Smooth muscle cell (in vitro differentiated cells): ENCODE results near the gene INO80. TPM values are rescaled to one million over a fixed set of nuclear protein-coding genes. Genes with fewer than 3 reads are reported as not detected.

Experiments
- DNase-seq: peaks from one replicate; lab custom pipeline; 2025; ENCODE audit not compliant: unreplicated experiment; lab: John Stamatoyannopoulos, UW
- H2AFZ ChIP-seq: fragments of 200-600 bp; sonication (generic); 2 replicates; pipeline ENCODE4 v1.6.0; 2016; ENCODE audit warnings: antibody characterized with exemption, low read depth, mild to moderate bottlenecking
- H3F3A ChIP-seq: fragments of 200-600 bp; sonication (generic); 2 replicates; pipeline ENCODE4 v1.6.0; 2017; ENCODE audit warnings: antibody characterized with exemption, low read depth
- H3K27ac ChIP-seq: fragments of 200-600 bp; sonication (generic); 2 replicates; pipeline ENCODE4 v1.5.1; 2016; ENCODE audit warnings: low read depth, mild to moderate bottlenecking
- H3K27me3 ChIP-seq: fragments of 200-600 bp; sonication (generic); 2 replicates; pipeline ENCODE4 v1.6.1; 2016; ENCODE audit warnings: low read depth, mild to moderate bottlenecking
- H3K36me3 ChIP-seq: fragments of 200-600 bp; sonication (generic); 2 replicates; pipeline ENCODE4 v1.5.1; 2016; ENCODE audit warnings: low read depth
- H3K4me1 ChIP-seq: fragments of 200-600 bp; sonication (generic); 2 replicates; pipeline ENCODE4 v1.5.1; 2016; ENCODE audit warnings: low read depth
- H3K4me2 ChIP-seq: fragments of 200-600 bp; sonication (generic); 2 replicates; pipeline ENCODE4 v1.6.0; 2016; ENCODE audit warnings: mild to moderate bottlenecking
- H3K4me3 ChIP-seq: fragments of 200-600 bp; sonication (generic); 2 replicates; pipeline ENCODE4 v1.5.1; 2016; ENCODE audit warnings: mild to moderate bottlenecking
- H3K79me2 ChIP-seq: fragments of 200-600 bp; sonication (generic); 2 replicates; pipeline ENCODE4 v1.6.0; 2016; ENCODE audit warnings: low read depth, mild to moderate bottlenecking
- H3K9ac ChIP-seq: fragments of 200-600 bp; sonication (generic); 2 replicates; pipeline ENCODE4 v1.6.0; 2016; ENCODE audit warnings: low read depth
- H3K9me3 ChIP-seq: fragments of 200-600 bp; sonication (generic); replicated peaks from 2 replicates; pipeline ENCODE4 v1.5.1; 2016; ENCODE audit warnings: low read depth
- H4K20me1 ChIP-seq: fragments of 200-600 bp; sonication (generic); 2 replicates; pipeline ENCODE4 v1.6.0; 2016; ENCODE audit warnings: low read depth
- WGBS: methylation state at CpG from one replicate; pipeline ENCODE4 v1.1.7; 2016; ENCODE audit warnings: low lambda C conversion rate; 5-methylcytosine and 5-hydroxymethylcytosine counted together
- polyA plus RNA-seq: library from polyadenylated mRNA; unstranded; fragments of >200 nt; fragmentation: Nextera tagmentation; extraction: Ambion mirVana; gene quantifications from 2 replicates; pipeline ENCODE4 v1.2.1, GENCODE V29; 2016
- total RNA-seq: library from RNA; depleted of rRNA; stranded (reverse); fragments of >200 nt; gene quantifications from 2 replicates; pipeline ENCODE4 v1.2.3, GENCODE V29; 2014
- TF ChIP-seq, protein P1 (sequence below): fragments of 200-600 bp; sonication (generic); IDR thresholded peaks from 2 replicates; pipeline ENCODE4 v1.5.1; 2017; ENCODE audit warnings: borderline replicate concordance, mild to moderate bottlenecking, antibody characterized with exemption; ENCODE audit not compliant: insufficient read depth, poor library complexity, severe bottlenecking

INO80 gene
- total and polyA plus RNA-seq, 2 experiments from 2014 or later, result 4.4 to 8.3 TPM

DNA sequence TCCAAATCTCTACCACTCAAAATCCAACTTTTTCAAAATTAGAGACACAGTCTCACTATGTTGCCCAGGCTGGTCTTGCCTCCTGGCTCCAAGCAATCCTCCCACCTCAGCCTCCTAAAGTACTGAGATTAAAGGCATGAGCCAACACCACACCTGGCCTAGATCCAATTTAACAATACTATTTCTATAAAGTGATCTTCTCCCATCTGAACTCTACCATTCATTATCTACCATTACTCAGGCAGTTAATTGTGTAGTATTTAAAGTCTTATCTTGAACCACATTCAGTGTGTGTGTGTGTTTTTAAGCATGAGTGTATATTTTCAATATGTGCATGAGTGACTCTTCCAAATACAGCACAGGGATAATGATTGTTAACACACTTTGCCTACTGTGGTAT is 77.0 kb downstream of the INO80 start:
- no peak for DNase-seq
- peaks cover 20% of the 10 kb centered on the region for H4K20me1 ChIP-seq
- no peak overlapping the region for H3K27ac ChIP-seq
- H3K4me2 ChIP-seq, result no peak overlapping the region
- H3K27me3 ChIP-seq, result no peaks in the 10 kb centered on the region
- no peaks in the 10 kb centered on the region for H3K4me1 ChIP-seq
- no peak overlapping the region for H3K9ac ChIP-seq
- TF ChIP-seq, protein P1, sequence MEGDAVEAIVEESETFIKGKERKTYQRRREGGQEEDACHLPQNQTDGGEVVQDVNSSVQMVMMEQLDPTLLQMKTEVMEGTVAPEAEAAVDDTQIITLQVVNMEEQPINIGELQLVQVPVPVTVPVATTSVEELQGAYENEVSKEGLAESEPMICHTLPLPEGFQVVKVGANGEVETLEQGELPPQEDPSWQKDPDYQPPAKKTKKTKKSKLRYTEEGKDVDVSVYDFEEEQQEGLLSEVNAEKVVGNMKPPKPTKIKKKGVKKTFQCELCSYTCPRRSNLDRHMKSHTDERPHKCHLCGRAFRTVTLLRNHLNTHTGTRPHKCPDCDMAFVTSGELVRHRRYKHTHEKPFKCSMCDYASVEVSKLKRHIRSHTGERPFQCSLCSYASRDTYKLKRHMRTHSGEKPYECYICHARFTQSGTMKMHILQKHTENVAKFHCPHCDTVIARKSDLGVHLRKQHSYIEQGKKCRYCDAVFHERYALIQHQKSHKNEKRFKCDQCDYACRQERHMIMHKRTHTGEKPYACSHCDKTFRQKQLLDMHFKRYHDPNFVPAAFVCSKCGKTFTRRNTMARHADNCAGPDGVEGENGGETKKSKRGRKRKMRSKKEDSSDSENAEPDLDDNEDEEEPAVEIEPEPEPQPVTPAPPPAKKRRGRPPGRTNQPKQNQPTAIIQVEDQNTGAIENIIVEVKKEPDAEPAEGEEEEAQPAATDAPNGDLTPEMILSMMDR, result no peak
- H3F3A ChIP-seq, result no peaks in the 10 kb centered on the region
- H2AFZ ChIP-seq, result no peak overlapping the region
- H3K9me3 ChIP-seq, result no peaks in the 10 kb centered on the region
- peaks cover 3% of the 10 kb centered on the region for H3K36me3 ChIP-seq
- no peaks in the 10 kb centered on the region for H3K79me2 ChIP-seq
- H3K4me3 ChIP-seq, result no peak overlapping the region

DNA sequence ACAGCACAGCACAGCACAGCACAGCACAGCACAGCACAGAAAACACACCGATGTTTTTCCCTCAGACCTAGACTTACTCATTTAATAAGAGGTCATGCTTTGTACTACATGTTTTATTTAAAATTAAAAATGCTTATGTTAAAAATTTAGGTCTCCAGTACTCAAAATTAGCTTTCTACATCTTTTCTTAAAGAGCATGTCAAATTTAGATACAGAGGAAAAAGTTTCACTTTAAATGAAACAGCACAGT is 84.1 kb downstream of the INO80 start:
- DNase-seq, result no peak
- TF ChIP-seq, protein P1, result no peak
- Histone ChIP-seq H3K4me1 (no peaks in the 10 kb centered on the region), H2AFZ (no peak overlapping the region), H3K79me2 (no peaks in the 10 kb centered on the region), H4K20me1 (peaks cover 20% of the 10 kb centered on the region), H3K4me2 (no peak overlapping the region), H3K9ac (no peak overlapping the region), H3K27me3 (no peaks in the 10 kb centered on the region), H3K4me3 (no peak overlapping the region), H3K36me3 (peaks cover 4% of the 10 kb centered on the region), H3F3A (no peaks in the 10 kb centered on the region), H3K9me3 (no peaks in the 10 kb centered on the region), H3K27ac (no peak overlapping the region)
- 100% methylated on average over 1 of the region's 1 CpG for WGBS

DNA sequence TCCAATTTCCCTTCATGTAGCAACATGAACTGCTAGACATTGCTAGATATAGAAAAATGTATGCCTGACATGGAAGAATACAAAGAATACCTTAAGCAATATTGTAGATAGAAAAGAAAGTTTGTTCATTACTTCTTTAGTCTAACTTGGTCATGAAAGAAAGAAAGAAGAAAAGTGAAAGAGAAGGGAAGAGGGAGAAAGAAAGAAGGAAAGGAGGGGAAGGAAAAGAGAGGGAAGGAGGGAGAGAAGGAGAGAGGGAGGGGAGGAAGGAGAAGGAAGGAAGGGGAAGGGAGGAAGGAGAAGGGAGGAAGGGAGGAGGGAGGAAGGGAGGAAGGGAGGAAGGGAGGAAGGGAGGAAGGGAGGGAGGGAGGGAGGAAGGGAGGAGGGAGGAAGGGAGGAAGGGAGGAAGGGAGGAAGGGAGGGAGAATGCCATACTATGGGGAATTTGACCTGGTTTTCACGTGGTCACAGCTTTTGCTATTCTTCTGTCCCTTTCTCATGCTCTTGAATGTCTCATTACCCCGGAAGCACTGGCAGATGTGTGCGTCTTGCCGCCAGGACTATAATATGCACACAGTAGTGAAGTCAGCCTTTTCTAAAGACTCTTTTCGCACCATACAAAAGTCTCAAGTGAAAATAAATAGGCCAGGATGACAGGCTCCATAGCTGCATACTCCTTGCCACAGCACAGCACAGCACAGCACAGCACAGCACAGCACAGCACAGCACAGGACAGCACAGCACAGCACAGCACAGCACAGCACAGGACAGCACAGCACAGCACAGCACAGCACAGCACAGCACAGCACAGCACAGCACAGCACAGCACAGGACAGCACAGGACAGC is 84.6 kb downstream of the INO80 start:
- H3K9ac ChIP-seq, result no peak overlapping the region
- no peak overlapping the region for H3K27ac ChIP-seq
- WGBS, result 84% methylated on average over 5 of the region's 5 CpGs
- no peak for DNase-seq
- no peak overlapping the region for H2AFZ ChIP-seq
- H3K4me2 ChIP-seq, result no peak overlapping the region
- peaks cover 4% of the 10 kb centered on the region for H3K36me3 ChIP-seq
- H3K9me3 ChIP-seq, result no peaks in the 10 kb centered on the region
- peaks cover 17% of the 10 kb centered on the region for H4K20me1 ChIP-seq
- TF ChIP-seq, protein P1, result no peak
- no peaks in the 10 kb centered on the region for H3K27me3 ChIP-seq
- H3K4me1 ChIP-seq, result no peaks in the 10 kb centered on the region
- no peak overlapping the region for H3K4me3 ChIP-seq
- H3K79me2 ChIP-seq, result no peaks in the 10 kb centered on the region
- no peaks in the 10 kb centered on the region for H3F3A ChIP-seq

DNA sequence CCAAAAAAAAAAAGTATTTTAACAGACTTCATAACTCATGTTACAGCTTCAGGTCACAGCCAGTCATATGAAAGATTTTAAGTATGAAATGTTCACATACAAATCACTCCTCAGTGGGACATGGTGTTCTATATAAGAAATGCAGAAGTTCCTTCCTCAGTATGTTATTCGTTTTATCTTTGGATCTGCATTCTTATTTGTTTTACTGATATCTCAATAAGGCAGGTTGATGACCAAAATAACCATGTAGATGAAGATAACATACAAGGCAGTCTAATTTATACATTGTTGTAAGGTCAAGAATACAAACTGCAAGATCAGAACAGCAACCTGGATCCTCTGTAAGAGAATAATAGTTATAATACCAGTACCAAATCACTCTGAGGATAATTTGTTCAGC is 87.2 kb downstream of the INO80 start:
- WGBS, result 95% methylated on average over 1 of the region's 1 CpG
- TF ChIP-seq, protein P1, result no peak
- Histone ChIP-seq H3K9ac (no peak overlapping the region), H3K27me3 (no peaks in the 10 kb centered on the region), H3K4me1 (no peaks in the 10 kb centered on the region), H2AFZ (no peak overlapping the region), H3K27ac (no peak overlapping the region), H4K20me1 (peaks cover 9% of the 10 kb centered on the region), H3K9me3 (no peaks in the 10 kb centered on the region), H3K4me3 (no peak overlapping the region), H3F3A (no peaks in the 10 kb centered on the region), H3K4me2 (no peak overlapping the region), H3K36me3 (peaks cover 4% of the 10 kb centered on the region), H3K79me2 (no peaks in the 10 kb centered on the region)
- DNase-seq, result no peak
